ENCODE measurements around the gene AK1. TPM values are rescaled to one million over a fixed set of nuclear protein-coding genes. Genes with fewer than 3 reads are reported as not detected.

Gene AK1
- total and polyA plus RNA-seq, 9 of the 15 experiments (the other 6 are each of a cell fraction or from before 2014, with no cell fraction given): 10.1 to 71.8 (median 39.0) TPM

DNA sequence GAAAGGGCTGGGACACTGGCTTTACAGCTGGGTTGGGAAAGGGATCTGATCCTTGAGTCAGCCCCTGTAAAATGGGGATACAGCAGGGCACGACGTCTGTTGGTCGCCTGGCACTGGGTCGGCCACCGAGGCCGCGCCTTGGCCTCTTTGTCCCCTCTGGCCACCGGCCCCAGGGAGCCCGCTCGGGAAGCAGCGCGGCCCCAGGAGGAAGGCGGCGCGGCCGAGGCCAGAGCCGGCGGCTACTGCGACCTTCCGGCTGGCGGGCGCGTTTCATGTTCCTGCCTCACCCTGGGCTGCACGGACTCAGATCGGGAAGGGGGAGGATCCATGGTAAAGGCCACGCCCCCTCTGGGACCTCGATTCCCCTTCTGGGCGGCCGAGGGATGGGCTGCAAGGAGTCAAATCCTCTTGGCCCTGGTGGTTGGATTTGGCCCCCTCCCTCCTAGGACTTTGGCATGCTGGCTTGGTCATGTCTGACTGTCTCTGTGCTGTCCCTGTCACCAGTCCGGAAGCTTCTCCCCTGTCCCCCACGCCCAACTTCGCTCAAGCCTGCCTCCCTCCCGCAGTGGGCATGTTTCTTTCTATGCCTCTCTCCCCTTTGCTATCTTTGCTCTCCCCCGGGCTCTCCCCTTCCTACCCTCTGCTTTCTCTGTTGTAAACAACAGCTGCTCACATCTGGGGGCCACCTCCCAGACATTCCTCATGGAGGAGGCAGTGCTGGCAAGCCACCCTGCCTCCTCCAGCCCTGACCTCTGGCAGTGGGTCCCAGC lies 49.0 kb downstream of the AK1 start (continued):
- TF ChIP-seq, protein P1, sequence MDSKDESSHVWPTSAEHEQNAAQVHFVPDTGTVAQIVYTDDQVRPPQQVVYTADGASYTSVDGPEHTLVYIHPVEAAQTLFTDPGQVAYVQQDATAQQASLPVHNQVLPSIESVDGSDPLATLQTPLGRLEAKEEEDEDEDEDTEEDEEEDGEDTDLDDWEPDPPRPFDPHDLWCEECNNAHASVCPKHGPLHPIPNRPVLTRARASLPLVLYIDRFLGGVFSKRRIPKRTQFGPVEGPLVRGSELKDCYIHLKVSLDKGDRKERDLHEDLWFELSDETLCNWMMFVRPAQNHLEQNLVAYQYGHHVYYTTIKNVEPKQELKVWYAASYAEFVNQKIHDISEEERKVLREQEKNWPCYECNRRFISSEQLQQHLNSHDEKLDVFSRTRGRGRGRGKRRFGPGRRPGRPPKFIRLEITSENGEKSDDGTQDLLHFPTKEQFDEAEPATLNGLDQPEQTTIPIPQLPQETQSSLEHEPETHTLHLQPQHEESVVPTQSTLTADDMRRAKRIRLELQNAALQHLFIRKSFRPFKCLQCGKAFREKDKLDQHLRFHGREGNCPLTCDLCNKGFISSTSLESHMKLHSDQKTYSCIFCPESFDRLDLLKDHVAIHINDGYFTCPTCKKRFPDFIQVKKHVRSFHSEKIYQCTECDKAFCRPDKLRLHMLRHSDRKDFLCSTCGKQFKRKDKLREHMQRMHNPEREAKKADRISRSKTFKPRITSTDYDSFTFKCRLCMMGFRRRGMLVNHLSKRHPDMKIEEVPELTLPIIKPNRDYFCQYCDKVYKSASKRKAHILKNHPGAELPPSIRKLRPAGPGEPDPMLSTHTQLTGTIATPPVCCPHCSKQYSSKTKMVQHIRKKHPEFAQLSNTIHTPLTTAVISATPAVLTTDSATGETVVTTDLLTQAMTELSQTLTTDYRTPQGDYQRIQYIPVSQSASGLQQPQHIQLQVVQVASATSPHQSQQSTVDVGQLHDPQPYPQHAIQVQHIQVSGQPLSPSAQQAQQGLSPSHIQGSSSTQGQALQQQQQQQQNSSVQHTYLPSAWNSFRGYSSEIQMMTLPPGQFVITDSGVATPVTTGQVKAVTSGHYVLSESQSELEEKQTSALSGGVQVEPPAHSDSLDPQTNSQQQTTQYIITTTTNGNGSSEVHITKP (IDR thresholded peaks at IDR 0.05; ENCODE audit: partially characterized antibody): peak; percentile 84
- peak; percentile 100 for TF ChIP-seq POLR2G (IDR thresholded peaks at IDR 0.05; ENCODE audit: low read depth, low read length)
- TF ChIP-seq, protein P2, sequence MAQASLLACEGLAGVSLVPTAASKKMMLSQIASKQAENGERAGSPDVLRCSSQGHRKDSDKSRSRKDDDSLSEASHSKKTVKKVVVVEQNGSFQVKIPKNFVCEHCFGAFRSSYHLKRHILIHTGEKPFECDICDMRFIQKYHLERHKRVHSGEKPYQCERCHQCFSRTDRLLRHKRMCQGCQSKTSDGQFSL (CRISPR knock-in tag; IDR thresholded peaks at IDR 0.05): no peak
- TF ChIP-seq, protein P2 (tag; IDR thresholded peaks at IDR 0.05): no peak
- TF ChIP-seq, protein P3, sequence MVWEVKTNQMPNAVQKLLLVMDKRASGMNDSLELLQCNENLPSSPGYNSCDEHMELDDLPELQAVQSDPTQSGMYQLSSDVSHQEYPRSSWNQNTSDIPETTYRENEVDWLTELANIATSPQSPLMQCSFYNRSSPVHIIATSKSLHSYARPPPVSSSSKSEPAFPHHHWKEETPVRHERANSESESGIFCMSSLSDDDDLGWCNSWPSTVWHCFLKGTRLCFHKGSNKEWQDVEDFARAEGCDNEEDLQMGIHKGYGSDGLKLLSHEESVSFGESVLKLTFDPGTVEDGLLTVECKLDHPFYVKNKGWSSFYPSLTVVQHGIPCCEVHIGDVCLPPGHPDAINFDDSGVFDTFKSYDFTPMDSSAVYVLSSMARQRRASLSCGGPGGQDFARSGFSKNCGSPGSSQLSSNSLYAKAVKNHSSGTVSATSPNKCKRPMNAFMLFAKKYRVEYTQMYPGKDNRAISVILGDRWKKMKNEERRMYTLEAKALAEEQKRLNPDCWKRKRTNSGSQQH (CRISPR knock-in tag; IDR thresholded peaks at IDR 0.05): 0 out of 2 replicates have a peak, but pooled peaks have one; percentile 70
- TF ChIP-seq, protein P4, sequence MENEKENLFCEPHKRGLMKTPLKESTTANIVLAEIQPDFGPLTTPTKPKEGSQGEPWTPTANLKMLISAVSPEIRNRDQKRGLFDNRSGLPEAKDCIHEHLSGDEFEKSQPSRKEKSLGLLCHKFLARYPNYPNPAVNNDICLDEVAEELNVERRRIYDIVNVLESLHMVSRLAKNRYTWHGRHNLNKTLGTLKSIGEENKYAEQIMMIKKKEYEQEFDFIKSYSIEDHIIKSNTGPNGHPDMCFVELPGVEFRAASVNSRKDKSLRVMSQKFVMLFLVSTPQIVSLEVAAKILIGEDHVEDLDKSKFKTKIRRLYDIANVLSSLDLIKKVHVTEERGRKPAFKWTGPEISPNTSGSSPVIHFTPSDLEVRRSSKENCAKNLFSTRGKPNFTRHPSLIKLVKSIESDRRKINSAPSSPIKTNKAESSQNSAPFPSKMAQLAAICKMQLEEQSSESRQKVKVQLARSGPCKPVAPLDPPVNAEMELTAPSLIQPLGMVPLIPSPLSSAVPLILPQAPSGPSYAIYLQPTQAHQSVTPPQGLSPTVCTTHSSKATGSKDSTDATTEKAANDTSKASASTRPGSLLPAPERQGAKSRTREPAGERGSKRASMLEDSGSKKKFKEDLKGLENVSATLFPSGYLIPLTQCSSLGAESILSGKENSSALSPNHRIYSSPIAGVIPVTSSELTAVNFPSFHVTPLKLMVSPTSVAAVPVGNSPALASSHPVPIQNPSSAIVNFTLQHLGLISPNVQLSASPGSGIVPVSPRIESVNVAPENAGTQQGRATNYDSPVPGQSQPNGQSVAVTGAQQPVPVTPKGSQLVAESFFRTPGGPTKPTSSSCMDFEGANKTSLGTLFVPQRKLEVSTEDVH (IDR thresholded peaks at IDR 0.05; ENCODE audit: low read depth, partially characterized antibody): no peak
- TF ChIP-seq TCF7 (IDR thresholded peaks at IDR 0.05; ENCODE audit: borderline replicate concordance): peak; percentile 83; the same call in 1 of the 2 replicates
- 0 out of 2 replicates have a peak, but pooled peaks have one; percentile 3 for TF ChIP-seq ZNF583 (CRISPR knock-in tag; IDR thresholded peaks at IDR 0.05)
- TF ChIP-seq ARHGAP35 (IDR thresholded peaks at IDR 0.05; ENCODE audit: partially characterized antibody): no peak
- TF ChIP-seq PYGO2 (tag; IDR thresholded peaks at IDR 0.05): peak; percentile 41; the same call in 1 of the 2 replicates
- TF ChIP-seq ZNF224 (CRISPR knock-in tag; IDR thresholded peaks at IDR 0.05): no peak
- TF ChIP-seq PHF20 (IDR thresholded peaks at IDR 0.05; ENCODE audit: partially characterized antibody): peak; percentile 56
- 0 out of 2 replicates have a peak, but pooled peaks have one; percentile 1 for TF ChIP-seq DMBX1 (CRISPR knock-in tag; IDR thresholded peaks at IDR 0.05; ENCODE audit: borderline replicate concordance)
- peak; percentile 62 for TF ChIP-seq GATAD2A (IDR thresholded peaks at IDR 0.05)
- no peak for TF ChIP-seq ZNF316 (IDR thresholded peaks at IDR 0.05)
- peak; percentile 30; the same call in 1 of the 2 replicates for TF ChIP-seq MTA1 (IDR thresholded peaks at IDR 0.05; ENCODE audit: borderline replicate concordance)
- TF ChIP-seq SMAD4 (CRISPR knock-in tag; conservative IDR thresholded peaks at IDR 0.05): 0 out of 2 replicates have a peak, but pooled peaks have one; percentile 42
- TF ChIP-seq YY1 (IDR thresholded peaks at IDR 0.05; ENCODE audit: borderline replicate concordance in 1 of 3, control insufficient read depth in 1 of 3, extremely low read depth in 1 of 3, insufficient read depth in 3 of 3, insufficient read length in 1 of 3, insufficient replicate concordance in 2 of 3, low read depth in 1 of 3, low read length in 2 of 3): peak in 2 of 3 experiments; percentile 61 to 72
